ENCODE data around the gene TEKT1. TPM values are rescaled to one million over a fixed set of nuclear protein-coding genes. Genes with fewer than 3 reads are reported as not detected.

The TEKT1 gene
- total and polyA plus RNA-seq, 9 of the 15 experiments (the other 6 are each of a cell fraction or from before 2014, with no cell fraction given) = 0.06 TPM; not detected in 8

GRCh38 chr17:6752068-6752909, 79.2 kb downstream of the TEKT1 start:
- Histone ChIP-seq H3K27ac (ENCODE audit: extremely low read depth, low read depth, low read length) (no peak overlapping the region), H3K9me3 (replicated peaks; ENCODE audit: control insufficient read depth, insufficient read depth, low read depth, low read length) (no peaks in the 10 kb centered on the region), H3K9me1 (ENCODE audit: control insufficient read depth, insufficient read depth, low read length) (no peaks in the 10 kb centered on the region), H3K79me2 (ENCODE audit: control insufficient read depth, insufficient read depth, low read length) (no peaks in the 10 kb centered on the region), H3K4me1 (replicated peaks in 1 of 2; ENCODE audit: control insufficient read depth in 2 of 2, insufficient read depth in 2 of 2, low read length in 2 of 2) (peaks cover 3% of the 10 kb centered on the region in 2 experiments; a peak in 3 of 5 replicates), H2AFZ (ENCODE audit: low read depth, low read length) (peak overlapping the region; percentile 67), H3K4me3 (no peak overlapping the region), H3K27me3 (ENCODE audit: control insufficient read depth in 2 of 2, insufficient read depth in 2 of 2, low read length in 2 of 2) (no peaks in the 10 kb centered on the region; a peak in 1 of 5 replicates), H4K20me1 (replicated peaks; ENCODE audit: control insufficient read depth, insufficient read depth, low read length) (no peaks in the 10 kb centered on the region), H3K4me2 (ENCODE audit: insufficient read depth, low read length) (no peak overlapping the region), H3K9ac (ENCODE audit: insufficient read depth in 1 of 2, low read depth in 2 of 2, low read length in 2 of 2) (no peak overlapping the region), H3K36me3 (ENCODE audit: control insufficient read depth, insufficient read depth, low read length) (no peaks in the 10 kb centered on the region)
- ATAC-seq (peak; percentile 69), DNase-seq (ENCODE audit: extremely low read depth in 1 of 4, low spot score in 3 of 4) (no peak), FAIRE-seq (no peak)
- intact Hi-C loops (cut with micrococcal nuclease) = no loop called here
- in situ Hi-C loops (cut with MboI) = no loop called here
- no TSS peak for BruUV-seq (replicated peaks)
- ChIA-PET CTCF (ENCODE audit: low intra/inter-chr PET ratio) (no interaction called here), POLR2A (interaction anchor here (0.9 kb wide), 1 partner anchor 9 kb away, joined by 3 read pairs; no protein-coding TSS in a partner anchor)
- WGBS (ENCODE audit: insufficient coverage, low coverage, missing lambda C conversion rate) = 15% methylated on average over 6 of the region's 7 CpGs
- TF ChIP-seq ATF2 (CRISPR knock-in tag; IDR thresholded peaks at IDR 0.05) (no peak), ARID4B (CRISPR knock-in tag; IDR thresholded peaks at IDR 0.05) (no peak), ETS1 (conservative IDR thresholded peaks at IDR 0.05; ENCODE audit: control insufficient read depth, low read depth, low read length) (no peak), ZNF444 (CRISPR knock-in tag; IDR thresholded peaks at IDR 0.05) (no peak), ZFP1 (CRISPR knock-in tag; IDR thresholded peaks at IDR 0.05) (no peak), XRCC3 (IDR thresholded peaks at IDR 0.05) (no peak), HNRNPLL (IDR thresholded peaks at IDR 0.05; ENCODE audit: low read depth, low read length, poor library complexity, severe bottlenecking) (no peak), ETV1 (tag; conservative IDR thresholded peaks at IDR 0.05; ENCODE audit: low read depth) (peak; percentile 21; the same call in 1 of the 2 replicates), CEBPG (CRISPR knock-in tag; IDR thresholded peaks at IDR 0.05) (0 out of 2 replicates have a peak, but pooled peaks have one; percentile 29), CEBPG (tag; conservative IDR thresholded peaks at IDR 0.05 in 1 of 2, IDR thresholded peaks at IDR 0.05 in 1 of 2) (peak; percentile 54 to 88; a peak in 3 of 4 replicates), JUND (IDR thresholded peaks at IDR 0.05; ENCODE audit: borderline replicate concordance, low read depth, low read length) (no peak; the same call in 1 of the 2 replicates), JUND (tag; IDR thresholded peaks at IDR 0.05; ENCODE audit: borderline replicate concordance, low read depth, low read length) (no peak), ZBTB17 (CRISPR knock-in tag; IDR thresholded peaks at IDR 0.05) (no peak), POLR2AphosphoS5 (IDR thresholded peaks at IDR 0.05; ENCODE audit: control insufficient read depth, insufficient read depth, low read depth, low read length) (no peak)
